HUDEP-2 (cell line): ENCODE results near the gene TAB3.

Source experiments
- DNase-seq, 76 experiments: peaks; one replicate each; lab custom pipeline; 2025; ENCODE audit not compliant: unreplicated experiment in 76 of 76; lab: John Stamatoyannopoulos, UW

The TAB3 gene

GRCh38 chrX:30777575-30777974 lies 111.5 kb downstream of the TAB3 start:
- DNase-seq, result no peak
